Liver (tissue), 9 donors: ENCODE measurements around the gene PLAC8L1. TPM values are rescaled to one million over a fixed set of nuclear protein-coding genes. Genes with fewer than 3 reads are reported as not detected.

Source experiments
- DNase-seq: peaks from one replicate; pipeline ENCODE4 v3.0.0-alpha.2; 2017; ENCODE audit warnings: low spot score
- H3K27ac ChIP-seq, 2 donors: one replicate each; pipeline ENCODE4 v1.7.0; 2013; ENCODE audit warnings: inconsistent platforms in 2 of 2, low read length in 2 of 2, control low read depth in 1 of 2, low read depth in 1 of 2, mild to moderate bottlenecking in 1 of 2
- H3K27me3 ChIP-seq, 4 donors: one replicate each; pipeline versions ENCODE4 v1.6.1 to v1.7.0; 2013; ENCODE audit warnings: low read length in 3 of 4, inconsistent platforms in 1 of 4, mild to moderate bottlenecking in 1 of 4, moderate library complexity in 1 of 4; ENCODE audit not compliant: control insufficient read depth in 4 of 4, insufficient read depth in 4 of 4
- H3K36me3 ChIP-seq, 4 donors: one replicate each; pipeline versions ENCODE4 v1.6.1 to v1.7.0; 2013; ENCODE audit warnings: low read length in 3 of 4, mild to moderate bottlenecking in 3 of 4, low read depth in 1 of 4, moderate library complexity in 1 of 4; ENCODE audit not compliant: control insufficient read depth in 4 of 4, insufficient read depth in 3 of 4
- H3K4me1 ChIP-seq, 4 donors: one replicate each; pipeline versions ENCODE4 v1.6.1 to v1.7.0; 2013; ENCODE audit warnings: low read length in 3 of 4, mild to moderate bottlenecking in 3 of 4, moderate library complexity in 1 of 4; ENCODE audit not compliant: control insufficient read depth in 4 of 4, insufficient read depth in 4 of 4
- H3K4me3 ChIP-seq, 3 donors: one replicate each; pipeline versions ENCODE4 v1.6.1 to v1.7.0; 2013; ENCODE audit warnings: low read length in 3 of 3, control low read depth in 1 of 3, low read depth in 1 of 3, mild to moderate bottlenecking in 1 of 3
- H3K9ac ChIP-seq, 2 donors: one replicate each; pipeline ENCODE4 v1.7.0; 2013; ENCODE audit warnings: low read length in 2 of 2, mild to moderate bottlenecking in 2 of 2, moderate library complexity in 2 of 2, control low read depth in 1 of 2, low read depth in 1 of 2
- H3K9me3 ChIP-seq, 4 donors: one replicate each; pipeline versions ENCODE4 v1.6.1 to v1.7.0; 2013; ENCODE audit warnings: low read length in 3 of 4; ENCODE audit not compliant: control insufficient read depth in 4 of 4
- EGR1 ChIP-seq, 2 donors: IDR thresholded peaks; 2 replicates each; pipeline ENCODE4 v1.6.1; 2016 to 2018; ENCODE audit warnings: antibody characterized with exemption in 2 of 2, low read depth in 2 of 2
- FOXA1 ChIP-seq: IDR thresholded peaks from 2 replicates; pipeline ENCODE4 v1.6.1; 2016; ENCODE audit warnings: antibody characterized with exemption
- FOXA2 ChIP-seq: IDR thresholded peaks from 2 replicates; pipeline ENCODE4 v1.6.1; 2016; ENCODE audit warnings: antibody characterized with exemption
- GABPA ChIP-seq, 2 donors: IDR thresholded peaks in 1 of 2; conservative IDR thresholded peaks in 1 of 2; 2 replicates each; pipeline ENCODE4 v1.6.1; 2016; ENCODE audit warnings: antibody characterized with exemption in 2 of 2, mild to moderate bottlenecking in 1 of 2, moderate library complexity in 1 of 2
- HNF4A ChIP-seq, 2 donors: conservative IDR thresholded peaks; 2 replicates each; pipeline ENCODE4 v1.6.1; 2016; ENCODE audit warnings: antibody characterized with exemption in 2 of 2, mild to moderate bottlenecking in 2 of 2
- HNF4G ChIP-seq: IDR thresholded peaks from 2 replicates; pipeline ENCODE4 v1.6.1; 2016; ENCODE audit warnings: antibody characterized with exemption
- JUND ChIP-seq, 2 donors: IDR thresholded peaks; 2 replicates each; pipeline ENCODE4 v1.6.1; 2016; ENCODE audit warnings: antibody characterized with exemption in 2 of 2
- NR2F2 ChIP-seq: IDR thresholded peaks from 2 replicates; pipeline ENCODE4 v1.6.1; 2016; ENCODE audit warnings: antibody characterized with exemption
- RAD21 ChIP-seq, 2 donors: IDR thresholded peaks; 2 replicates each; pipeline ENCODE4 v1.6.1; 2016; ENCODE audit warnings: antibody characterized with exemption in 2 of 2, mild to moderate bottlenecking in 2 of 2
- RXRA ChIP-seq, 2 donors: IDR thresholded peaks; 2 replicates each; pipeline ENCODE4 v1.6.1; 2017 to 2018; ENCODE audit warnings: antibody characterized with exemption in 2 of 2, mild to moderate bottlenecking in 1 of 2
- SP1 ChIP-seq: IDR thresholded peaks from 2 replicates; pipeline ENCODE4 v1.6.1; 2018; ENCODE audit warnings: antibody characterized with exemption, mild to moderate bottlenecking
- TAF1 ChIP-seq: conservative IDR thresholded peaks from 2 replicates; pipeline ENCODE4 v1.6.1; 2016; ENCODE audit warnings: antibody characterized with exemption, mild to moderate bottlenecking
- YY1 ChIP-seq: IDR thresholded peaks from 2 replicates; pipeline ENCODE4 v1.6.1; 2016; ENCODE audit warnings: antibody characterized with exemption, mild to moderate bottlenecking
- WGBS: extraction: QIAGEN DNeasy Blood & Tissue Kit; methylation state at CpG from one replicate; pipeline ENCODE4 v1.1.7; 2013; 5-methylcytosine and 5-hydroxymethylcytosine counted together
- polyA plus RNA-seq, 2 donors: library from polyadenylated mRNA; stranded (reverse) in 1 of 2; unstranded in 1 of 2; fragments of 200-250 nt in 1 of 2; fragments of >200 nt in 1 of 2; fragmentation: Nextera tagmentation in 1 of 2; extraction: Ambion mirVana in 1 of 2; gene quantifications; one replicate each; pipeline versions ENCODE4 v1.2.1 to v1.2.3, GENCODE V29; 2013 to 2015
- total RNA-seq, 2 donors: library from RNA; depleted of rRNA; stranded (reverse); fragments of >200 nt; gene quantifications; one replicate each; pipeline ENCODE4 v1.2.3, GENCODE V29; 2014
- TF ChIP-seq, protein P1 (sequence below): IDR thresholded peaks from 2 replicates; pipeline ENCODE4 v1.6.1; 2016; ENCODE audit warnings: antibody characterized with exemption
- TF ChIP-seq, protein P2 (sequence below): fragments of 150-350 bp; IDR thresholded peaks from 2 replicates; pipeline ENCODE4 v1.5.1; 2017; ENCODE audit warnings: improper control_type of control experiment, low read depth, low read length; ENCODE audit not compliant: missing input control
- TF ChIP-seq, protein P3 (sequence below): IDR thresholded peaks from 2 replicates; pipeline ENCODE4 v1.6.1; 2016; ENCODE audit warnings: antibody characterized with exemption
- TF ChIP-seq, protein P4 (sequence below): IDR thresholded peaks from 2 replicates; pipeline ENCODE4 v1.6.1; 2016; ENCODE audit warnings: antibody characterized with exemption
- TF ChIP-seq, protein P5 (sequence below): IDR thresholded peaks from 2 replicates; pipeline ENCODE4 v1.6.1; 2016; ENCODE audit warnings: antibody characterized with exemption, mild to moderate bottlenecking
- donor health status: healthy.
- donor health status: healthy.
- donor health status: healthy.
- donor health status: healthy.
- donor health status: healthy.

Gene PLAC8L1
- total and polyA plus RNA-seq, 4 donors: 0.28 TPM; not detected in 3

DNA sequence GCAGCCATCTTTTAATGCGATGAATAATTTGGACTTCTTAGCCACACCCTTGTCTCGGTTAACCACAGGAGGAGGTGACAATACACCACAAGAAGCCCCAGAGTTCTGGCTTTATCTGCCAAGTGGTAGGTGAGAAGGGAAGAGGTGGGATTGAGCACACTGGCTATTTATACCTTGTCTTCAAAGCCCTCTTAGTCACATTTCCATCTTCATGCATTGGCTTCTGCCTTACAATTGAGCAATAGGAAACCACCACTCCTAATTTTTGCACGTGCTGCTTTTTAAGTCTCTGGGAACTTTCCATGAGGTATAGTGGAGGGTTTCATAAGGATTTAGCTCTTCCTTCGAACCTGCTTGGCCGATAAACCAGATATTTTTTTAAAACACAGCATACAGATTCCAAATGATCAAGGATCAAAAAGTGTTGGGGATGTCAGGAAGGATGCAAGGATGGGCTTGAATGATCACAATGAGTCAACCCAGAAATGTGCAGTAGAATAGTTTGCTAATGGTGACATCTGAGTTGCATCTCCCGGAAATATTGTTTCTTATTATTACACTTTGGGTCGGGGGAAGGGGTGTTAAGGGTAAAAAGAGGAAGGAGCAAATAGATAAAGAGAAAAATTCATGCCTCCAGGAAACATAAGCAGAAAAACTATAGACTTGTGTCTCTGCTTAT, 25.5 kb downstream of the PLAC8L1 start:
- WGBS: 68% methylated on average over 7 of the region's 7 CpGs
- TF ChIP-seq FOXA1 (no peak), YY1 (no peak), SP1 (no peak), HNF4G (no peak), RAD21 (IDR thresholded peaks at IDR 0.05) (no peak), EGR1 (IDR thresholded peaks at IDR 0.05; ENCODE audit: low read depth in 2 of 2) (no peak), NR2F2 (no peak), TAF1 (no peak), RXRA (IDR thresholded peaks at IDR 0.05) (no peak), FOXA2 (no peak), HNF4A (conservative IDR thresholded peaks at IDR 0.05) (no peak), GABPA (IDR thresholded peaks at IDR 0.05 in 1 of 2, conservative IDR thresholded peaks at IDR 0.05 in 1 of 2) (no peak), JUND (IDR thresholded peaks at IDR 0.05) (no peak)
- TF ChIP-seq, protein P1, sequence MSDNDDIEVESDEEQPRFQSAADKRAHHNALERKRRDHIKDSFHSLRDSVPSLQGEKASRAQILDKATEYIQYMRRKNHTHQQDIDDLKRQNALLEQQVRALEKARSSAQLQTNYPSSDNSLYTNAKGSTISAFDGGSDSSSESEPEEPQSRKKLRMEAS: no peak
- TF ChIP-seq, protein P2, sequence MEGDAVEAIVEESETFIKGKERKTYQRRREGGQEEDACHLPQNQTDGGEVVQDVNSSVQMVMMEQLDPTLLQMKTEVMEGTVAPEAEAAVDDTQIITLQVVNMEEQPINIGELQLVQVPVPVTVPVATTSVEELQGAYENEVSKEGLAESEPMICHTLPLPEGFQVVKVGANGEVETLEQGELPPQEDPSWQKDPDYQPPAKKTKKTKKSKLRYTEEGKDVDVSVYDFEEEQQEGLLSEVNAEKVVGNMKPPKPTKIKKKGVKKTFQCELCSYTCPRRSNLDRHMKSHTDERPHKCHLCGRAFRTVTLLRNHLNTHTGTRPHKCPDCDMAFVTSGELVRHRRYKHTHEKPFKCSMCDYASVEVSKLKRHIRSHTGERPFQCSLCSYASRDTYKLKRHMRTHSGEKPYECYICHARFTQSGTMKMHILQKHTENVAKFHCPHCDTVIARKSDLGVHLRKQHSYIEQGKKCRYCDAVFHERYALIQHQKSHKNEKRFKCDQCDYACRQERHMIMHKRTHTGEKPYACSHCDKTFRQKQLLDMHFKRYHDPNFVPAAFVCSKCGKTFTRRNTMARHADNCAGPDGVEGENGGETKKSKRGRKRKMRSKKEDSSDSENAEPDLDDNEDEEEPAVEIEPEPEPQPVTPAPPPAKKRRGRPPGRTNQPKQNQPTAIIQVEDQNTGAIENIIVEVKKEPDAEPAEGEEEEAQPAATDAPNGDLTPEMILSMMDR: no peak
- TF ChIP-seq, protein P3, sequence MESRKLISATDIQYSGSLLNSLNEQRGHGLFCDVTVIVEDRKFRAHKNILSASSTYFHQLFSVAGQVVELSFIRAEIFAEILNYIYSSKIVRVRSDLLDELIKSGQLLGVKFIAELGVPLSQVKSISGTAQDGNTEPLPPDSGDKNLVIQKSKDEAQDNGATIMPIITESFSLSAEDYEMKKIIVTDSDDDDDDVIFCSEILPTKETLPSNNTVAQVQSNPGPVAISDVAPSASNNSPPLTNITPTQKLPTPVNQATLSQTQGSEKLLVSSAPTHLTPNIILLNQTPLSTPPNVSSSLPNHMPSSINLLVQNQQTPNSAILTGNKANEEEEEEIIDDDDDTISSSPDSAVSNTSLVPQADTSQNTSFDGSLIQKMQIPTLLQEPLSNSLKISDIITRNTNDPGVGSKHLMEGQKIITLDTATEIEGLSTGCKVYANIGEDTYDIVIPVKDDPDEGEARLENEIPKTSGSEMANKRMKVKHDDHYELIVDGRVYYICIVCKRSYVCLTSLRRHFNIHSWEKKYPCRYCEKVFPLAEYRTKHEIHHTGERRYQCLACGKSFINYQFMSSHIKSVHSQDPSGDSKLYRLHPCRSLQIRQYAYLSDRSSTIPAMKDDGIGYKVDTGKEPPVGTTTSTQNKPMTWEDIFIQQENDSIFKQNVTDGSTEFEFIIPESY: no peak
- TF ChIP-seq, protein P4, sequence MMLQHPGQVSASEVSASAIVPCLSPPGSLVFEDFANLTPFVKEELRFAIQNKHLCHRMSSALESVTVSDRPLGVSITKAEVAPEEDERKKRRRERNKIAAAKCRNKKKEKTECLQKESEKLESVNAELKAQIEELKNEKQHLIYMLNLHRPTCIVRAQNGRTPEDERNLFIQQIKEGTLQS: no peak
- TF ChIP-seq, protein P5, sequence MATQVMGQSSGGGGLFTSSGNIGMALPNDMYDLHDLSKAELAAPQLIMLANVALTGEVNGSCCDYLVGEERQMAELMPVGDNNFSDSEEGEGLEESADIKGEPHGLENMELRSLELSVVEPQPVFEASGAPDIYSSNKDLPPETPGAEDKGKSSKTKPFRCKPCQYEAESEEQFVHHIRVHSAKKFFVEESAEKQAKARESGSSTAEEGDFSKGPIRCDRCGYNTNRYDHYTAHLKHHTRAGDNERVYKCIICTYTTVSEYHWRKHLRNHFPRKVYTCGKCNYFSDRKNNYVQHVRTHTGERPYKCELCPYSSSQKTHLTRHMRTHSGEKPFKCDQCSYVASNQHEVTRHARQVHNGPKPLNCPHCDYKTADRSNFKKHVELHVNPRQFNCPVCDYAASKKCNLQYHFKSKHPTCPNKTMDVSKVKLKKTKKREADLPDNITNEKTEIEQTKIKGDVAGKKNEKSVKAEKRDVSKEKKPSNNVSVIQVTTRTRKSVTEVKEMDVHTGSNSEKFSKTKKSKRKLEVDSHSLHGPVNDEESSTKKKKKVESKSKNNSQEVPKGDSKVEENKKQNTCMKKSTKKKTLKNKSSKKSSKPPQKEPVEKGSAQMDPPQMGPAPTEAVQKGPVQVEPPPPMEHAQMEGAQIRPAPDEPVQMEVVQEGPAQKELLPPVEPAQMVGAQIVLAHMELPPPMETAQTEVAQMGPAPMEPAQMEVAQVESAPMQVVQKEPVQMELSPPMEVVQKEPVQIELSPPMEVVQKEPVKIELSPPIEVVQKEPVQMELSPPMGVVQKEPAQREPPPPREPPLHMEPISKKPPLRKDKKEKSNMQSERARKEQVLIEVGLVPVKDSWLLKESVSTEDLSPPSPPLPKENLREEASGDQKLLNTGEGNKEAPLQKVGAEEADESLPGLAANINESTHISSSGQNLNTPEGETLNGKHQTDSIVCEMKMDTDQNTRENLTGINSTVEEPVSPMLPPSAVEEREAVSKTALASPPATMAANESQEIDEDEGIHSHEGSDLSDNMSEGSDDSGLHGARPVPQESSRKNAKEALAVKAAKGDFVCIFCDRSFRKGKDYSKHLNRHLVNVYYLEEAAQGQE: no peak
- Histone ChIP-seq H3K27ac (no peak overlapping the region), H3K27me3 (no peaks in the 10 kb centered on the region), H3K9me3 (no peaks in the 10 kb centered on the region), H3K36me3 (peaks cover 0 to 2% (median under 1%) of the 10 kb centered on the region in 4 donors), H3K4me1 (peaks cover 0 to 4% (median 0%) of the 10 kb centered on the region in 4 donors), H3K4me3 (no peak overlapping the region), H3K9ac (no peak overlapping the region)
- no peak for DNase-seq
